GM12873 (cell line): ENCODE data around the gene NUP50.

Source experiments
- CTCF ChIP-seq: IDR thresholded peaks from 2 replicates; pipeline ENCODE4 v1.5.1; 2012; ENCODE audit warnings: low read depth, mild to moderate bottlenecking, moderate library complexity, low read length, control low read depth; ENCODE audit not compliant: insufficient read depth; ENCODE audit errors: missing control alignments

Gene NUP50

DNA sequence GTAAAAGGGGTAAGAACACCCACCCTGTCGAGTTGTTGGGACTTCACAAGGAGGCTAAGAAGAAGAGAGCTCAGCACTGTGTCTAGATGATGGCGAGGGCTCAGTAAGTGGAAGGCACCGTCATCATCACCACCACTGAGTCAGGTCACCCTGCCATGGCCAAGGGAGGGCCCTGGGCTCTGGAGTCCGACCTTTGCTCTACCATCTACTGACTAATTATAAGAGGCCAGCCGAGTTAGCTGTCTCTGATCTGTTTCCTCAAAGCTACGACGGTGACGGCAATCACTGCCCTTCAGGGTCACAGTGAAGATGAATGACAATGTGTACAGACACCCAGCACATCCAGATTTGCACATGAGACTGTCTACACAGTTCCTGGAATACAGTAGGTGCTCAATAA lies 47.7 kb downstream of the NUP50 start:
- TF ChIP-seq CTCF, result no peak

DNA sequence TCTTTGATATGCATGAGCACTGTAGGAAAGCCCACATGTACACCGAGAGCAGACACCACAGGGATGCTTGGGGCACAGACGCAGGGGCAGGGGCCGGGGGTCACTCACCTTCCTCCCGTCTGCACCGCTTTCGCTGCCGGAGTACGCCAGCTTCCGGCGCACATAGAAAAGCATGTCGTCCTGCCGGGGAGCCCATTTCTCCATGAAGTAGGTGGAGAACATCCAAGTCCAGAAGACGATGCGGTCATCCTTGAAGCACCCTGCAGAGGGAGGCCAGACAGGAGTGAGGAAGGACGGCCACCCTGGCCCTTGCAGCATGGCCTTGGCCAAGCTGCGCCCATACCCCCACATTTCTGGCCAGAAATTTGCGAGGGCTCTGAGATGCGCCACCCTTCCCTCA lies 48.1 kb downstream of the NUP50 start:
- TF ChIP-seq CTCF, result no peak

DNA sequence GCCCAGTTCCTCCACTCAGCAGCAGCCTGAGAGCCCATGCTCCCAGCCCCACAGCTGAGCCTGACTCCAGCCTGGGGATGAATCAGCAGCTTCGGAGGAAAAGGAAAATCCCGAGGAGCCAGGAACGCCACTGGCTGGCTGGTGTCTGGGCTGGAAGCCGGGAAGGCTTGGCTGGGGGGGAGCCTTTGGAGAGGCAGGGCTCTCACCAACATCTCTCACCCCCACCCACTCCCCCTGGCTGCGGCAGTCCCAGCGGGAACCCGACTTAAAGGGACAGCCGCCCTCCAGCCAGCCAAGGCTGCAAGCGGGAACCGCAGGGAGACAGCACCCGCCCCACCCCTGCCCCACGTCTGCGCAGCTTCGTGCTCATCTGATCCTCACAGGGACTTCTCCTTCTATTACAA lies 48.6 kb downstream of the NUP50 start:
- no peak for TF ChIP-seq CTCF

- TF ChIP-seq CTCF, result no peak
Observed at GRCh38 chr22:45212992-45213751, 49.4 kb downstream of the NUP50 start.

GRCh38 chr22:45216133-45217003 lies 52.6 kb downstream of the NUP50 start:
- no peak for TF ChIP-seq CTCF

DNA sequence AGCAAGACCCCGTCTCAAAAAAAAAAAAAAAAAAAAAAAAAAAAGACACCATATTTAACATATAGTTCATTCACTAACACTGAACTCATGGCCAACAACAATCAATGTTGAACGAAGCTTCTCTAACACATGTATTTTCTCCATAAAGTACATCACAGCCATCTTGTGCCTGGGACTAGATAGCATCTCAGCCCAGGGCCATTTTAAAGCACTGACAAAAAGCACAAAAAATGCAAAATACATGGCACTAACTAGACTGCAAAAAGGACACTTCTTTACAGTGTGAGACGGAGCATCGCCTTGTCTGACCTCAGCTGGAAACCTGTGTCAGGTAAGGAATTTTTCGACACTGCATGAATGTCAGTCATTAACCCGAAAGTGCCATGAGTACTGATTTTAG lies 53.6 kb downstream of the NUP50 start:
- TF ChIP-seq CTCF, result no peak

DNA sequence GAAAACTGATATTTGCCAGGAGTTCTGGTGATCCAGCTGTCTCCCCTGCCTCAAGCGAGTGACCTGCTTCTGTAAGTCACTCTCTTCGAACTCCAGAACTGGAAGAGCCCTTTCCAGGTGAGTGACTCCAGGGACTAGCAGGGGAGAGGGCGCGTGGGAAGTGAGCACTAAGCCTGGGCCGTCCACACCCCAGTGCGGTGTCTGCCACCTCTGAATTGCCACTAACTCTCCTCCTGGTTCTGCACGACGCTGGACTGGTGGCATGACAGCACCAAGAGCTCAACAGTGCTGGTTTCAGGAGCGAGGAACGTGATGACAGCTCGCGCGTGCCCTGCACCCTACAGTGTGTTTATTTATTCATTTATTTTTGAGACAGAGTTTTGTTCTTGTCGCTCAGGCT lies 54.1 kb downstream of the NUP50 start:
- no peak for TF ChIP-seq CTCF
